Spleen (tissue), 7 donors: ENCODE data around the gene RET.

ENCODE experiments used
- CTCF ChIP-seq, 11 experiments: fragments of 200-600 bp in 7 of 11; fragments of 450-650 bp in 4 of 11; sonication (generic) in 4 of 11; IDR thresholded peaks in 8 of 11; conservative IDR thresholded peaks in 3 of 11; 1 replicate in 7 of 11; 2 replicates in 4 of 11; pipeline versions ENCODE4 v1.4.0 to v1.8.0; 2016 to 2021; ENCODE audit warnings: antibody characterized with exemption in 11 of 11, inconsistent platforms in 4 of 11, mild to moderate bottlenecking in 1 of 11
- POLR2A ChIP-seq, 3 donors: fragments of 450-650 bp; IDR thresholded peaks; one replicate each; pipeline ENCODE4 v1.5.1; 2017; ENCODE audit warnings: antibody characterized with exemption in 3 of 3, mild to moderate bottlenecking in 1 of 3
- donor health status: DM: no; HTN: no; CAD: no; lungs with moderate emphysema.
- donor health status: DM: no; HTN: no; CAD: no.
- donor health status: DM: no; HTN: no; CAD: no.

- TF ChIP-seq POLR2A (IDR thresholded peaks at IDR 0.05) (no peak), CTCF (IDR thresholded peaks at IDR 0.05 in 8 of 11, conservative IDR thresholded peaks at IDR 0.05 in 3 of 11) (no peak)
These were observed 16.7 kb downstream of the RET start for GRCh38 chr10:43093423-43094076.
